ENCODE measurements around the gene CD1E. TPM values are rescaled to one million over a fixed set of nuclear protein-coding genes. Genes with fewer than 3 reads are reported as not detected.

Gene CD1E
- total and polyA plus RNA-seq, 2 donors (not counting 1 experiment from before 2014, with no cell fraction given): not detected

DNA sequence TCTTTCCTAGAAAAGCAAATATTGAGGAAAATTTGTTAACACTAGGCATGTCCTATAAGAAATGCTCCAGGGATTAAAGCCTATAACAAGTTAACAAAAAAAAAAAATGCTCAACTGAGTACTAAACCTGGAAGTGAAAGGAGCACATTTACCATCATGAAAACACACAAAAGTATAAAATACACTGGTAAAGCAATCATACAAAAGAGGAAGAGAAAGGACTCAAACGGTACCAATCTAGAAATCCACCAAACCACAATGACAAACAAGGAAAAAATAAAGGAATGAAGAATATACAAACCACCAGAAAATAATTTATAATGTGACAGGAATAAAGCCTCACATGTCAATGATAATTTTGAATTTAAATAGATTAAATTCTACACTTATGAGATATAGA lies 21.2 kb downstream of the CD1E start:
- DNase-seq (no peak), ATAC-seq (ENCODE audit: low read depth) (no peak)
- H3K4me2 ChIP-seq (replicated peaks; ENCODE audit: low read depth, low read length, poor library complexity, severe bottlenecking): no peak overlapping the region
- no peaks in the 10 kb centered on the region for H3K27me3 Mint-ChIP-seq
- TF ChIP-seq, protein P1, sequence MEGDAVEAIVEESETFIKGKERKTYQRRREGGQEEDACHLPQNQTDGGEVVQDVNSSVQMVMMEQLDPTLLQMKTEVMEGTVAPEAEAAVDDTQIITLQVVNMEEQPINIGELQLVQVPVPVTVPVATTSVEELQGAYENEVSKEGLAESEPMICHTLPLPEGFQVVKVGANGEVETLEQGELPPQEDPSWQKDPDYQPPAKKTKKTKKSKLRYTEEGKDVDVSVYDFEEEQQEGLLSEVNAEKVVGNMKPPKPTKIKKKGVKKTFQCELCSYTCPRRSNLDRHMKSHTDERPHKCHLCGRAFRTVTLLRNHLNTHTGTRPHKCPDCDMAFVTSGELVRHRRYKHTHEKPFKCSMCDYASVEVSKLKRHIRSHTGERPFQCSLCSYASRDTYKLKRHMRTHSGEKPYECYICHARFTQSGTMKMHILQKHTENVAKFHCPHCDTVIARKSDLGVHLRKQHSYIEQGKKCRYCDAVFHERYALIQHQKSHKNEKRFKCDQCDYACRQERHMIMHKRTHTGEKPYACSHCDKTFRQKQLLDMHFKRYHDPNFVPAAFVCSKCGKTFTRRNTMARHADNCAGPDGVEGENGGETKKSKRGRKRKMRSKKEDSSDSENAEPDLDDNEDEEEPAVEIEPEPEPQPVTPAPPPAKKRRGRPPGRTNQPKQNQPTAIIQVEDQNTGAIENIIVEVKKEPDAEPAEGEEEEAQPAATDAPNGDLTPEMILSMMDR (IDR thresholded peaks at IDR 0.05): no peak
- TF ChIP-seq EZH2 (IDR thresholded peaks at IDR 0.05; ENCODE audit: borderline replicate concordance, insufficient read depth, low read depth, low read length, poor library complexity, severe bottlenecking): no peak
- H4K20me1 ChIP-seq (ENCODE audit: control insufficient read depth, insufficient read depth, low read length, poor library complexity, severe bottlenecking): no peaks in the 10 kb centered on the region
- peaks cover 5% of the 10 kb centered on the region for H3K4me1 Mint-ChIP-seq
- no peaks in the 10 kb centered on the region for H3K36me3 ChIP-seq (replicated peaks in 1 of 2; ENCODE audit: control extremely low read depth in 1 of 2, control insufficient read depth in 1 of 2, extremely low read depth in 1 of 2, insufficient read depth in 2 of 2, low read length in 1 of 2)
- H3K27ac ChIP-seq (ENCODE audit: low read length in 2 of 2): no peak overlapping the region
- H3K4me3 Mint-ChIP-seq: no peak overlapping the region
- peaks cover 0 to 4% (median 0%) of the 10 kb centered on the region in 4 experiments for H3K27me3 ChIP-seq (replicated peaks in 1 of 4; ENCODE audit: control extremely low read depth in 1 of 4, control insufficient read depth in 3 of 4, insufficient read depth in 4 of 4, low read length in 3 of 4)
- peaks cover 9% of the 10 kb centered on the region for H3K9me3 Mint-ChIP-seq (ENCODE audit: insufficient read depth)
- peaks cover 7 to 24% (median 16%) of the 10 kb centered on the region in 3 donors for H3K9me3 ChIP-seq (ENCODE audit: control extremely low read depth in 1 of 3, control insufficient read depth in 2 of 3, insufficient read depth in 1 of 3, low read length in 2 of 3)
- no peak overlapping the region for H3K27ac Mint-ChIP-seq
- no CpG with 5 or more reads among the region's 1 CpG for WGBS (ENCODE audit: insufficient coverage)
- intact Hi-C loops (cut with micrococcal nuclease): no loop called here
- H2AFZ ChIP-seq (ENCODE audit: insufficient read depth, low read depth, low read length, poor library complexity, severe bottlenecking): no peak overlapping the region
- H3K79me2 ChIP-seq (ENCODE audit: control insufficient read depth, insufficient read depth, low read length): no peaks in the 10 kb centered on the region
- POLR2A ChIA-PET: no interaction called here
- H3K9ac ChIP-seq (ENCODE audit: low read length): no peak overlapping the region
- H3K4me3 ChIP-seq (ENCODE audit: control extremely low read depth in 1 of 5, extremely low read depth in 1 of 5, insufficient read depth in 1 of 5, low read depth in 2 of 5, low read length in 4 of 5): no peak overlapping the region
- H3K4me1 ChIP-seq (ENCODE audit: control insufficient read depth in 2 of 2, insufficient read depth in 2 of 2, low read length in 2 of 2): peaks cover 0 to 6% of the 10 kb centered on the region in 2 donors
- CTCF ChIA-PET: no interaction called here

DNA sequence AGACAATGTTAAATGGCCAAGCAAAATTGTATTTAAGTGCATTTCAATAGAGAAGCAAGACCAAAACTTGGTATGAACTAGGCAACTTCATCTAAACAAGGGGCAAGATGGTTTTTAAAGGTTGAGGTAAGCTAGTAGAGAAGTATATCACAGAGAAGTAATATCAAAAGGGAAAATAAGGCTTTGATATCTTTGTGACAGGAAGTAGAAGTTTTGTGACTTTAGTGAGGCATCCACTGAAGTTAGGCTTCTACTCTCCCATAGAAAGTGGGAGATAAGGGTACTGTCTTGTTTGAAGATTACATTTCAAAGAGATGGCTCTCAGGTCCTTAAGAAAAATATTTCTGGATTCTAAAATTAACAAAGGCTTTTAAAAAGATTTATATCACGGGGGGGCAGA lies 36.6 kb downstream of the CD1E start:
- intact Hi-C loops (cut with micrococcal nuclease): loop anchor here (10.0 kb wide), 2 partner anchors 146 to 624 kb away; no protein-coding TSS in a partner anchor
- WGBS (ENCODE audit: insufficient coverage): no CpG with 5 or more reads among the region's 1 CpG
- H3K4me3 Mint-ChIP-seq: no peak overlapping the region
- Histone ChIP-seq H3K36me3 (replicated peaks in 1 of 2; ENCODE audit: control extremely low read depth in 1 of 2, control insufficient read depth in 1 of 2, extremely low read depth in 1 of 2, insufficient read depth in 2 of 2, low read length in 1 of 2) (no peaks in the 10 kb centered on the region), H3K27me3 (replicated peaks in 1 of 4; ENCODE audit: control extremely low read depth in 1 of 4, control insufficient read depth in 3 of 4, insufficient read depth in 4 of 4, low read length in 3 of 4) (no peaks in the 10 kb centered on the region), H3K27ac (ENCODE audit: low read length in 2 of 2) (peak overlapping the region in 1 of 2 donors; percentile 29), H3K4me3 (ENCODE audit: control extremely low read depth in 1 of 5, extremely low read depth in 1 of 5, insufficient read depth in 1 of 5, low read depth in 2 of 5, low read length in 4 of 5) (no peak overlapping the region), H3K4me1 (ENCODE audit: control insufficient read depth in 2 of 2, insufficient read depth in 2 of 2, low read length in 2 of 2) (peaks cover 3 to 10% of the 10 kb centered on the region in 2 donors), H3K4me2 (replicated peaks; ENCODE audit: low read depth, low read length, poor library complexity, severe bottlenecking) (no peak overlapping the region), H2AFZ (ENCODE audit: insufficient read depth, low read depth, low read length, poor library complexity, severe bottlenecking) (peak overlapping the region; percentile 47), H3K79me2 (ENCODE audit: control insufficient read depth, insufficient read depth, low read length) (no peaks in the 10 kb centered on the region), H3K9me3 (ENCODE audit: control extremely low read depth in 1 of 3, control insufficient read depth in 2 of 3, insufficient read depth in 1 of 3, low read length in 2 of 3) (no peaks in the 10 kb centered on the region), H3K9ac (ENCODE audit: low read length) (no peak overlapping the region), H4K20me1 (ENCODE audit: control insufficient read depth, insufficient read depth, low read length, poor library complexity, severe bottlenecking) (no peaks in the 10 kb centered on the region)
- TF ChIP-seq EZH2 (IDR thresholded peaks at IDR 0.05; ENCODE audit: borderline replicate concordance, insufficient read depth, low read depth, low read length, poor library complexity, severe bottlenecking): no peak
- TF ChIP-seq, protein P1 (IDR thresholded peaks at IDR 0.05): no peak
- H3K27me3 Mint-ChIP-seq: no peaks in the 10 kb centered on the region
- DNase-seq (no peak), ATAC-seq (ENCODE audit: low read depth) (no peak)
- POLR2A ChIA-PET: no interaction called here
- no peaks in the 10 kb centered on the region for H3K9me3 Mint-ChIP-seq (ENCODE audit: insufficient read depth)
- no peak overlapping the region for H3K27ac Mint-ChIP-seq
- peaks cover 14% of the 10 kb centered on the region for H3K4me1 Mint-ChIP-seq
- CTCF ChIA-PET: no interaction called here
